HG03571 (cell line): ENCODE data around the gene WDR74.
A peak's percentile ranks its signal among the peaks of the same experiment; 100 is the strongest.
"Not testable (repeated sequence)": the region's sequence is repeated elsewhere in the genome, so short reads cannot be mapped to it uniquely, and the experiment has no call there.

ENCODE experiments used
- ATAC-seq: cut with Tn5 transposase; IDR thresholded peaks from one replicate; pipeline ENCODE4 v1.9.1; 2021; ENCODE audit not compliant: unreplicated experiment

Gene WDR74

GRCh38 chr11:62860835-62861563 lies 21.6 kb upstream of the WDR74 start:
- no peak for ATAC-seq

GRCh38 chr11:62859281-62859703 lies 19.9 kb upstream of the WDR74 start:
- not testable (repeated sequence) for ATAC-seq

- no peak for ATAC-seq
Observed at GRCh38 chr11:62858201-62858600, 18.8 kb upstream of the WDR74 start.

- no peak for ATAC-seq
Observed at GRCh38 chr11:62857541-62857982, 18.2 kb upstream of the WDR74 start.

- ATAC-seq, result no peak
Observed at GRCh38 chr11:62856333-62856895, 17.0 kb upstream of the WDR74 start.

- peak; percentile 81 for ATAC-seq
Observed at GRCh38 chr11:62855571-62856332, 16.4 kb upstream of the WDR74 start.

- ATAC-seq, result no peak
Observed at GRCh38 chr11:62854825-62855570, 15.6 kb upstream of the WDR74 start.

GRCh38 chr11:62854013-62854824 lies 14.8 kb upstream of the WDR74 start:
- no peak for ATAC-seq

- ATAC-seq, result no peak
Observed at GRCh38 chr11:62853279-62853965, 14.0 kb upstream of the WDR74 start.

- ATAC-seq, result no peak
Observed at GRCh38 chr11:62852523-62853188, 13.3 kb upstream of the WDR74 start.

GRCh38 chr11:62851807-62852522 lies 12.6 kb upstream of the WDR74 start:
- no peak for ATAC-seq

- ATAC-seq, result no peak
Observed at GRCh38 chr11:62850911-62851806, 11.8 kb upstream of the WDR74 start.

- ATAC-seq, result no peak
Observed at GRCh38 chr11:62847767-62848314, 8.5 kb upstream of the WDR74 start.

- ATAC-seq, result no peak
Observed at GRCh38 chr11:62846177-62846576, 6.8 kb upstream of the WDR74 start.

- ATAC-seq, result no peak
Observed at GRCh38 chr11:62844154-62844553, 4.8 kb upstream of the WDR74 start.

GRCh38 chr11:62843466-62843865 lies 4.1 kb upstream of the WDR74 start:
- no peak for ATAC-seq

- not testable (repeated sequence) for ATAC-seq
Observed at GRCh38 chr11:62842891-62843290, 3.5 kb upstream of the WDR74 start.
